ENCODE measurements around the gene VIL1. TPM values are rescaled to one million over a fixed set of nuclear protein-coding genes. Genes with fewer than 3 reads are reported as not detected.
A peak's percentile ranks its signal among the peaks of the same experiment; 100 is the strongest.

VIL1 gene
- total and polyA plus RNA-seq, 2 donors = 0.14 to 0.16 TPM

DNA sequence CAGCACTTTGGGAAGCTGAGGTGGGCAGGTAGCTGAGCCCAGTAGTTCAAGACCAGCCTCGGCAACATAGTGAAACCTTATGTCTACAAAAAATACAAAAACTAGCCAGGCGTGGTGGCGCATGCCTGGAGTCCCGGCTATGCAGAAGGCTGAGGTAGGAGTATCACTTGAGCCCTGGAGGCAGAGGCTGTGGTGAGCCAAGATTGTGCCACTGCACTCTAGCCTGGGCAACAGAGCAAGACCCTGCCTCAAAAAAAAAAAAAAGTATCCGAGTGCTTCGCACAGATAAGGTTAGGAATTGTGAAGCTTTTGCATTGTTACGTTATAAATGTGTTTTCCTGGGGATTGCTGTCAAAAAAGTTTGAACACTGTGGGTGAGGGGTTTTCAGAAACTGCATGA, 15.1 kb upstream of the VIL1 start:
- Histone ChIP-seq H3K4me3 (ENCODE audit: low read length in 2 of 2) (no peak overlapping the region), H3K9me3 (ENCODE audit: control insufficient read depth in 2 of 2, insufficient read depth in 1 of 2, low read length in 1 of 2) (no peaks in the 10 kb centered on the region), H3K27ac (ENCODE audit: low read depth in 1 of 2, low read length in 1 of 2) (no peak overlapping the region), H3K4me1 (ENCODE audit: control insufficient read depth in 2 of 2, insufficient read depth in 2 of 2, low read length in 2 of 2) (peaks cover 21 to 63% of the 10 kb centered on the region in 2 donors), H3K27me3 (ENCODE audit: control insufficient read depth in 2 of 2, insufficient read depth in 1 of 2, low read length in 1 of 2) (peaks cover 0 to 5% of the 10 kb centered on the region in 2 donors), H3K36me3 (ENCODE audit: control insufficient read depth in 2 of 2, insufficient read depth in 2 of 2, low read length in 1 of 2) (peaks cover 29 to 32% of the 10 kb centered on the region in 2 donors)
- 90% methylated on average over 7 of the region's 7 CpGs for WGBS
- no peak for DNase-seq (ENCODE audit: low read depth in 6 of 9, low spot score in 9 of 9)

DNA sequence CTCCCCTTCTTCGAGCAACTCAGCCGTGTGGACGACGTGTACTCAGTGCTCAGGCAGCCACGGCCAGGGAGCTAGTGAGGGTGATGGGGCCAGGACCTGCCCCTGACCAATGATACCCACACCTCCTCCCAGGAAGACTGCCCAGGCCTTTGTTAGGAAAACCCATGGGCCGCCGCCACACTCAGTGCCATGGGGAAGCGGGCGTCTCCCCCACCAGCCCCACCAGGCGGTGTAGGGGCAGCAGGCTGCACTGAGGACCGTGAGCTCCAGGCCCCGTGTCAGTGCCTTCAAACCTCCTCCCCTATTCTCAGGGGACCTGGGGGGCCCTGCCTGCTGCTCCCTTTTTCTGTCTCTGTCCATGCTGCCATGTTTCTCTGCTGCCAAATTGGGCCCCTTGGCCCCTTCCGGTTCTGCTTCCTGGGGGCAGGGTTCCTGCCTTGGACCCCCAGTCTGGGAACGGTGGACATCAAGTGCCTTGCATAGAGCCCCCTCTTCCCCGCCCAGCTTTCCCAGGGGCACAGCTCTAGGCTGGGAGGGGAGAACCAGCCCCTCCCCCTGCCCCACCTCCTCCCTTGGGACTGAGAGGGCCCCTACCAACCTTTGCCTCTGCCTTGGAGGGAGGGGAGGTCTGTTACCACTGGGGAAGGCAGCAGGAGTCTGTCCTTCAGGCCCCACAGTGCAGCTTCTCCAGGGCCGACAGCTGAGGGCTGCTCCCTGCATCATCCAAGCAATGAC, 14.4 kb upstream of the VIL1 start:
- Histone ChIP-seq H3K4me3 (ENCODE audit: low read length in 2 of 2) (no peak overlapping the region), H3K4me1 (ENCODE audit: control insufficient read depth in 2 of 2, insufficient read depth in 2 of 2, low read length in 2 of 2) (peaks cover 21 to 57% of the 10 kb centered on the region in 2 donors), H3K27ac (ENCODE audit: low read depth in 1 of 2, low read length in 1 of 2) (peak overlapping the region; percentile 52 to 89), H3K9me3 (ENCODE audit: control insufficient read depth in 2 of 2, insufficient read depth in 1 of 2, low read length in 1 of 2) (no peaks in the 10 kb centered on the region), H3K27me3 (ENCODE audit: control insufficient read depth in 2 of 2, insufficient read depth in 1 of 2, low read length in 1 of 2) (no peaks in the 10 kb centered on the region), H3K36me3 (ENCODE audit: control insufficient read depth in 2 of 2, insufficient read depth in 2 of 2, low read length in 1 of 2) (peaks cover 29 to 32% of the 10 kb centered on the region in 2 donors)
- no peak for DNase-seq (ENCODE audit: low read depth in 6 of 9, low spot score in 9 of 9)
- 89% methylated on average over 16 of the region's 16 CpGs for WGBS

DNA sequence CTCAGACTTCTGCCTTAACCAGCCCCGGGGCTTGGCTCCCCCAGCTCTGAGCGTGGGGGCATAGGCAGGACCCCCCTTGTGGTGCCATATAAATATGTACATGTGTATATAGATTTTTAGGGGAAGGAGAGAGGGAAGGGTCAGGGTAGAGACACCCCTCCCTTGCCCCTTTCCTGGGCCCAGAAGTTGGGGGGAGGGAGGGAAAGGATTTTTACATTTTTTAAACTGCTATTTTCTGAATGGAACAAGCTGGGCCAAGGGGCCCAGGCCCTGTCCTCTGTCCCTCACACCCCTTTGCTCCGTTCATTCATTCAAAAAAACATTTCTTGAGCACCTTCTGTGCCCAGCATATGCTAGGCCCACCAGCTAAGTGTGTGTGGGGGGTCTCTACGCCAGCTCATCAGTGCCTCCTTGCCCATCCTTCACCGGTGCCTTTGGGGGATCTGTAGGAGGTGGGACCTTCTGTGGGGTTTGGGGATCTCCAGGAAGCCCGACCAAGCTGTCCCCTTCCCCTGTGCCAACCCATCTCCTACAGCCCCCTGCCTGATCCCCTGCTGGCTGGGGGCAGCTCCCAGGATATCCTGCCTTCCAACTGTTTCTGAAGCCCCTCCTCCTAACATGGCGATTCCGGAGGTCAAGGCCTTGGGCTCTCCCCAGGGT, 13.7 kb upstream of the VIL1 start:
- no peak for DNase-seq (ENCODE audit: low read depth in 6 of 9, low spot score in 9 of 9)
- no peaks in the 10 kb centered on the region for H3K27me3 ChIP-seq (ENCODE audit: control insufficient read depth in 2 of 2, insufficient read depth in 1 of 2, low read length in 1 of 2)
- peak overlapping the region; percentile 56 for H3K4me3 ChIP-seq (ENCODE audit: low read length in 2 of 2)
- H3K27ac ChIP-seq (ENCODE audit: low read depth in 1 of 2, low read length in 1 of 2) = peak overlapping the region; percentile 80 to 89
- WGBS = 68% methylated on average over 8 of the region's 8 CpGs
- H3K9me3 ChIP-seq (ENCODE audit: control insufficient read depth in 2 of 2, insufficient read depth in 1 of 2, low read length in 1 of 2) = no peaks in the 10 kb centered on the region
- peaks cover 21 to 57% of the 10 kb centered on the region in 2 donors for H3K4me1 ChIP-seq (ENCODE audit: control insufficient read depth in 2 of 2, insufficient read depth in 2 of 2, low read length in 2 of 2)
- peaks cover 29 to 32% of the 10 kb centered on the region in 2 donors for H3K36me3 ChIP-seq (ENCODE audit: control insufficient read depth in 2 of 2, insufficient read depth in 2 of 2, low read length in 1 of 2)

DNA sequence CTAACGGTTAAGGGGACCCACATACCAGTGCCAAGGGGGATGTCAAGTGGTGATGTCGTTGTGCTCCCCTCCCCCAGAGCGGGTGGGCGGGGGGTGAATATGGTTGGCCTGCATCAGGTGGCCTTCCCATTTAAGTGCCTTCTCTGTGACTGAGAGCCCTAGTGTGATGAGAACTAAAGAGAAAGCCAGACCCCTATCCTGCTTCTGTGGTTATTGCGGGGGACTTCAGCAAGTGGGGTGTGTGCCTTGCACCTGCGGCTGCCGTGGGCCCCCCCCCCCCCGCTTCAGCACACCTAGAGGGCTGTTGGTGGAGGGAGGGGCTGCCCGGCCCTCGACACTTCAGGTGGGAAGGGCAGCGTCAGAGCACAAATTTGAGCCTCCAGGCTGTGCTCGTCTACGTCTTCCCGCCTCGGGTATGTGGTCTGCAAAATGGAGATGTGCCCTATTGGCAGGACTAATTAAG, 13.1 kb upstream of the VIL1 start:
- H3K27me3 ChIP-seq (ENCODE audit: control insufficient read depth in 2 of 2, insufficient read depth in 1 of 2, low read length in 1 of 2) = no peaks in the 10 kb centered on the region
- peaks cover 21 to 57% of the 10 kb centered on the region in 2 donors for H3K4me1 ChIP-seq (ENCODE audit: control insufficient read depth in 2 of 2, insufficient read depth in 2 of 2, low read length in 2 of 2)
- no peaks in the 10 kb centered on the region for H3K9me3 ChIP-seq (ENCODE audit: control insufficient read depth in 2 of 2, insufficient read depth in 1 of 2, low read length in 1 of 2)
- peak in 3 of 9 donors; percentile 33 to 73 (median 53) for DNase-seq (ENCODE audit: low read depth in 6 of 9, low spot score in 9 of 9)
- H3K27ac ChIP-seq (ENCODE audit: low read depth in 1 of 2, low read length in 1 of 2) = peak overlapping the region; percentile 80 to 89
- peaks cover 29 to 32% of the 10 kb centered on the region in 2 donors for H3K36me3 ChIP-seq (ENCODE audit: control insufficient read depth in 2 of 2, insufficient read depth in 2 of 2, low read length in 1 of 2)
- 2% methylated on average over 15 of the region's 15 CpGs for WGBS
- peak overlapping the region; percentile 56 for H3K4me3 ChIP-seq (ENCODE audit: low read length in 2 of 2)

DNA sequence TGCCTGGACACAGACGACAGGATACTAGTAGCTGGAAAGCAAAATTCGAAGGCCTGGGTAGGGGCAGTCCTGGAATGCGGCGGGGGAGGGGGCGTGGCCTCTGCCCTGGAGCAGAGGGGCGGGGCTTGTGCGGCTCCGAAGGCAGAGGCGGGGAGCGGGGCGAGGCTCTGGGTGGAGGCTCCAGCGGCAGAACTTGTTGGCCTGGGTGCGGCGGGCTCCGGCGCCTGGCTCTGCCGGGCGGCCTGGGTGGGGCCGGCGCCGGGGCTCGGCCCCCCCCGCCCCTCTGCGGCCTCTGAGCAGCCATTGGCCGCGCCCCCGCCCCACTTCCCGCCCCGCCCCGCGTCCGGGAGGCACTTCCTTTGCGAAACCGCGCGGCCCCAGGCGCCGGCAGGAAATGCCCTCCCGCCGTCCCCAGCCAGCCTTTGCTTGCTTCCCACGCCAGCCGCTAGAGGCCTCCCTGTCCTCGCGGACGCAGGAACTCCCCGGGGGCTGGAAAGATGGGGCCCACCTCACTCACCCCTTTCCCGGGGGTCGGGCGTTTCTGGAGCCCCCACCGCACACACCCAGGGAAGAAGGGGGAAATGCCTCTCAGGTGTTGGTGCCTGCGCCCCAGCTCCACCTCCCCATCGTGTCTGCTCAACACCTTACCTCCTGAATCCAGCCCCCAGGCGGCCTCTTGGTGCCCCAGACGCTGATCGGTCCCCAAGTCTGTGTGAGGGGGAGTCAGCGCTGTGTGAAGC, 12.5 kb upstream of the VIL1 start:
- peaks cover 29 to 30% of the 10 kb centered on the region in 2 donors for H3K36me3 ChIP-seq (ENCODE audit: control insufficient read depth in 2 of 2, insufficient read depth in 2 of 2, low read length in 1 of 2)
- H3K27me3 ChIP-seq (ENCODE audit: control insufficient read depth in 2 of 2, insufficient read depth in 1 of 2, low read length in 1 of 2) = no peaks in the 10 kb centered on the region
- H3K4me3 ChIP-seq (ENCODE audit: low read length in 2 of 2) = peak overlapping the region; percentile 56
- H3K9me3 ChIP-seq (ENCODE audit: control insufficient read depth in 2 of 2, insufficient read depth in 1 of 2, low read length in 1 of 2) = no peaks in the 10 kb centered on the region
- peaks cover 16 to 52% of the 10 kb centered on the region in 2 donors for H3K4me1 ChIP-seq (ENCODE audit: control insufficient read depth in 2 of 2, insufficient read depth in 2 of 2, low read length in 2 of 2)
- WGBS = 1% methylated on average over 56 of the region's 56 CpGs
- DNase-seq (ENCODE audit: low read depth in 6 of 9, low spot score in 9 of 9) = peak in 7 of 9 donors; percentile 70 to 95 (median 87)
- peak overlapping the region; percentile 80 to 89 for H3K27ac ChIP-seq (ENCODE audit: low read depth in 1 of 2, low read length in 1 of 2)

DNA sequence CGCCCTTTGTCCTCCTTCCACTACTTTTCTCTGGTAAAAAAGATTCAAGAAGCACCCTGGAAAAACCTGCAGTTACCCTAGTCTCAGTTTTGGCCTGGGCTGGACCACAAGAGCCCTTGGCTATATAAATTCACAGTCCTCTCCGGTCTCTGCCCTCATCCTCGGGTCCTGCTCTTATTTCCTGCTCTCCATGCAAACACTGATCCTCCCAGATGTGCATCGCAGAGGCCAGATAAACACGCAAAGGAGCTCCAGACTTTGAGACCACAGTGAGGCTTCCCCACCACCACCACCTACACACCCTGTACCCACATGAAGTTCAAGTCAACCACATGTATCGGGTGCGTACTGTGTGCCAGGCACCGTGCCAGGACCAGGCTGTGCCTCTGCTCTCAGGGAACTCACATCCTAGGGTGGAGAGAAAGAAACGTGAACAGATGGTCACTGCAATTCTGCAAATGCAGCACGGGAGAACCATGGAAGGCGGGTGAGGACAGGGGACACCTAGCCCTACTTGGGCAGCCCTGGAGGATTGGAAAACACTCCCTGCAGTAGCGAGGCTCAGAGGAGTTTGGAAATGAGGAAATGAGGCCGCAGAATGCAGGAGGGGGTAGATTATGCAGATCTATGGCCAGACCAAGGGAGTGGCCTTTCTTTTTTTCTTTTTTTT, 11.8 kb upstream of the VIL1 start:
- WGBS = 4% methylated on average over 13 of the region's 13 CpGs
- Histone ChIP-seq H3K4me1 (ENCODE audit: control insufficient read depth in 2 of 2, insufficient read depth in 2 of 2, low read length in 2 of 2) (peaks cover 12 to 45% of the 10 kb centered on the region in 2 donors), H3K27me3 (ENCODE audit: control insufficient read depth in 2 of 2, insufficient read depth in 1 of 2, low read length in 1 of 2) (no peaks in the 10 kb centered on the region), H3K27ac (ENCODE audit: low read depth in 1 of 2, low read length in 1 of 2) (peak overlapping the region; percentile 80 to 87), H3K36me3 (ENCODE audit: control insufficient read depth in 2 of 2, insufficient read depth in 2 of 2, low read length in 1 of 2) (peaks cover 23 to 25% of the 10 kb centered on the region in 2 donors), H3K9me3 (ENCODE audit: control insufficient read depth in 2 of 2, insufficient read depth in 1 of 2, low read length in 1 of 2) (no peaks in the 10 kb centered on the region), H3K4me3 (ENCODE audit: low read length in 2 of 2) (peak overlapping the region; percentile 54 to 56)
- DNase-seq (ENCODE audit: low read depth in 6 of 9, low spot score in 9 of 9) = peak in 7 of 9 donors; percentile 41 to 80 (median 57)

DNA sequence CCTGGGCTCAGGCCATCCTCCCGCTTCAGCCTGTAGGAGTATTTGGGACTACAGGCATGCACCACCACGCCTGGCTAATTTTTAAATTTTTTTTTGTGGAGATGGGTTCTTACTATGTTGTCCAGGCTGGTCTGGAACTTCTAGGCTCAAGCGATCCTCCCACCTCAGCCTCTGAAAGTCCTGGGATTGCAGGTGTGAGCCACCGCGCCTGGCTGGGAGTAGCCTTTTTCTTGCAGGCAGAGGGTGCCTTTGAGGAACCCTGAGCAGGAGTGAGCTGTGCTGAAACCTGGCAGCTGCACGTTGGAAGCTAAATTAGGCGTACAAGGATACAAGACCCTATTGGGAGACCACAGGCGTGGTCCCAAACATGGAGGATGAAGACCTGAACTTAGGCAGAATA, 11.2 kb upstream of the VIL1 start:
- no peak overlapping the region for H3K4me3 ChIP-seq (ENCODE audit: low read length in 2 of 2)
- H3K9me3 ChIP-seq (ENCODE audit: control insufficient read depth in 2 of 2, insufficient read depth in 1 of 2, low read length in 1 of 2) = no peaks in the 10 kb centered on the region
- peaks cover 12 to 42% of the 10 kb centered on the region in 2 donors for H3K4me1 ChIP-seq (ENCODE audit: control insufficient read depth in 2 of 2, insufficient read depth in 2 of 2, low read length in 2 of 2)
- 90% methylated on average over 8 of the region's 8 CpGs for WGBS
- H3K27me3 ChIP-seq (ENCODE audit: control insufficient read depth in 2 of 2, insufficient read depth in 1 of 2, low read length in 1 of 2) = no peaks in the 10 kb centered on the region
- no peak overlapping the region for H3K27ac ChIP-seq (ENCODE audit: low read depth in 1 of 2, low read length in 1 of 2)
- peaks cover 17 to 19% of the 10 kb centered on the region in 2 donors for H3K36me3 ChIP-seq (ENCODE audit: control insufficient read depth in 2 of 2, insufficient read depth in 2 of 2, low read length in 1 of 2)
- no peak for DNase-seq (ENCODE audit: low read depth in 6 of 9, low spot score in 9 of 9)

DNA sequence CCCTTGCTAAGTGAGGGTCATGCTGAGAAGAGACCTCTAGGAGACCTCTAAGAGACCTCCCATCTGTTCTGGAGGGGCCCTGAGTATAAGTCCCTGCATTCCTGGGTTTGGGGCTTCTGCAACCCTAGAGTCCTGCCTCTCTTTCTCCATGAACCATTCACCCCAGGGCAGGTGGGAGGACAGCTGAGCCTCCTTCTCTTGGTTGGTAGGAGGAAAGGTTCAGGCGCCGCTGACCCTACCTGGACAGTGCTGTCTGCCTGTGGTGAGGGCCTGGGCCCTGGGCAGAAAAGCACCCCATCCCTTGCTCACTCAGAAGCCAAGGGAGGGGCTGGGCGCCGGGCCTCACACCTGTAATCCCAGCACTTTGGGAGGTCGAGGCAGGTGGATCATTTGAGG, 604 bp upstream of the VIL1 start:
- Histone ChIP-seq H3K9me3 (ENCODE audit: control insufficient read depth in 2 of 2, insufficient read depth in 1 of 2, low read length in 1 of 2) (no peaks in the 10 kb centered on the region), H3K27ac (ENCODE audit: low read depth in 1 of 2, low read length in 1 of 2) (no peak overlapping the region), H3K4me3 (ENCODE audit: low read length in 2 of 2) (no peak overlapping the region), H3K36me3 (ENCODE audit: control insufficient read depth in 2 of 2, insufficient read depth in 2 of 2, low read length in 1 of 2) (no peaks in the 10 kb centered on the region), H3K4me1 (ENCODE audit: control insufficient read depth in 2 of 2, insufficient read depth in 2 of 2, low read length in 2 of 2) (peaks cover 0 to 3% of the 10 kb centered on the region in 2 donors), H3K27me3 (ENCODE audit: control insufficient read depth in 2 of 2, insufficient read depth in 1 of 2, low read length in 1 of 2) (no peaks in the 10 kb centered on the region)
- WGBS = 93% methylated on average over 5 of the region's 5 CpGs
- DNase-seq (ENCODE audit: low read depth in 6 of 9, low spot score in 9 of 9) = no peak
